ENCODE results near the gene IL1RAPL1. TPM values are rescaled to one million over a fixed set of nuclear protein-coding genes. Genes with fewer than 3 reads are reported as not detected.
"Not testable (repeated sequence)": the region's sequence is repeated elsewhere in the genome, so short reads cannot be mapped to it uniquely, and the experiment has no call there.

Gene IL1RAPL1
- total RNA-seq, 4 donors from 2014 or later = 0.42 to 0.99 (median 0.46) TPM

DNA sequence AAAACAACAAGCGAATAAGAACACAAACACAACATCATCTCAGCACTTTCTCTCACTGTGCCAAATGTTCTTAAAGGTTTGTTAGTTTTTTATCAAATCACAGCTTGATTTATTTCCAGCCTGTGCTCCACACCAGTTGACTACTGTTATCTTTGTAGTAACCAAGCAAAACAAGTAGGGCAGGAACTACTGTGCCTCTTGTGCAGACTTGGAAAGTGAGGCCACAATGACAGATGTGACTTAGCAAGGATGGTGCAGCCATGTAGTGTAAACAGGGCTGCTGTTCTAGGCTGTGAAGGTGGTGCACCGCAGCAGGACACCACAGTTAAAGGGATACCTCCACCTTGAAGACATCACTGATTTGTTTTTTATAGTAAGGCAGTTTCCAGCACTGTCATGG is 170.0 kb downstream of the IL1RAPL1 start:
- H3K4me3 ChIP-seq = no peak overlapping the region
- H3K27me3 ChIP-seq = no peaks in the 10 kb centered on the region
- WGBS = 91% methylated on average over 2 of the region's 2 CpGs
- H3K27ac ChIP-seq (replicated peaks in 1 of 4) = no peak overlapping the region
- intact Hi-C loops (cut with DNase I) = no loop called here
- no peaks in the 10 kb centered on the region for H3K9me3 ChIP-seq
- H3K36me3 ChIP-seq = no peaks in the 10 kb centered on the region
- peaks cover 0 to 5% (median 0%) of the 10 kb centered on the region in 4 donors for H3K4me1 ChIP-seq
- DNase-seq (ENCODE audit: extremely low spot score) = no peak
- no peak for TF ChIP-seq EP300 (IDR thresholded peaks at IDR 0.05)
- TF ChIP-seq, protein P1, sequence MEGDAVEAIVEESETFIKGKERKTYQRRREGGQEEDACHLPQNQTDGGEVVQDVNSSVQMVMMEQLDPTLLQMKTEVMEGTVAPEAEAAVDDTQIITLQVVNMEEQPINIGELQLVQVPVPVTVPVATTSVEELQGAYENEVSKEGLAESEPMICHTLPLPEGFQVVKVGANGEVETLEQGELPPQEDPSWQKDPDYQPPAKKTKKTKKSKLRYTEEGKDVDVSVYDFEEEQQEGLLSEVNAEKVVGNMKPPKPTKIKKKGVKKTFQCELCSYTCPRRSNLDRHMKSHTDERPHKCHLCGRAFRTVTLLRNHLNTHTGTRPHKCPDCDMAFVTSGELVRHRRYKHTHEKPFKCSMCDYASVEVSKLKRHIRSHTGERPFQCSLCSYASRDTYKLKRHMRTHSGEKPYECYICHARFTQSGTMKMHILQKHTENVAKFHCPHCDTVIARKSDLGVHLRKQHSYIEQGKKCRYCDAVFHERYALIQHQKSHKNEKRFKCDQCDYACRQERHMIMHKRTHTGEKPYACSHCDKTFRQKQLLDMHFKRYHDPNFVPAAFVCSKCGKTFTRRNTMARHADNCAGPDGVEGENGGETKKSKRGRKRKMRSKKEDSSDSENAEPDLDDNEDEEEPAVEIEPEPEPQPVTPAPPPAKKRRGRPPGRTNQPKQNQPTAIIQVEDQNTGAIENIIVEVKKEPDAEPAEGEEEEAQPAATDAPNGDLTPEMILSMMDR (IDR thresholded peaks at IDR 0.05) = no peak
- no peak for TF ChIP-seq POLR2A (IDR thresholded peaks at IDR 0.05; ENCODE audit: low read depth)
- no peak for TF ChIP-seq POLR2AphosphoS5 (IDR thresholded peaks at IDR 0.05)

DNA sequence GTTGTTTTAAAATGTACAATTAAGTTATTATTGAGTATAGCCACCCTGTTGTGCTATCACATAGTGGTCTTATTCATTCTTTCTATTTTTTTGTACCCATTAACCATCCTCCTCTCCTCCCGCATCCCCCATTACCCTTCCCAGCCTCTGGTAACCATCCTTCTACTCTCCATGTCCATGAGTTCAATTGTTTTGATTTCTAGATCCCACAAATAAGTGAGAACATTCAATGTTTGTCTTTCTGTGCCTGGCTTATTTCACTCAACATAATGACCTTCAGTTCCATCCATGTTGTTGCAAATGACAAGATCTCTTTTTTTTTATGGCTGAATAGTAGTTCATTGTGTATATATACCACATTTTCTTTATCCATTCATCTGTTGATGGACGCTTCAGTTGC is 179.3 kb downstream of the IL1RAPL1 start:
- WGBS = 63% methylated on average over 2 of the region's 2 CpGs
- H3K9me3 ChIP-seq; H3K4me3 ChIP-seq; intact Hi-C loops (cut with DNase I); H3K4me1 ChIP-seq; H3K27ac ChIP-seq (replicated peaks in 1 of 4); H3K36me3 ChIP-seq; DNase-seq (ENCODE audit: extremely low spot score); H3K27me3 ChIP-seq: not testable (repeated sequence)

DNA sequence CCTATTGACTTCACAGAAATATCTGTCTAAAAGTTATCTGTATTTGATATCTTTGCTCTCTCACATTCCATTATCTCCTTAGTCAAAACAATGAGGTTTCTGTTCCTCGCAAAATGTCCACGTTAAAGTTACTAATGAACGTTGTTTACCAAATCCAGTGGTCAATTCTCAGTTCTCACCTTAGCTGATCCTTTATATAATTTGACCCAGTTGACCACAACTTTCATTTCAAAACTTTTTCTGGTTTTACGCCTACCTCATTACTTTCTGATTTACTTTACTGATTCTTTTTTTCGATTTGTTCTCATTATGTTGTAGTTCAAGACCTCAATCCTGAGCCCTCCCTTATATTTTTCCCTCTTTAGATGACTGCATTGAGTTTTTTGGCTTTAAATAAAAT is 186.6 kb downstream of the IL1RAPL1 start:
- no peak overlapping the region for H3K27ac ChIP-seq (replicated peaks in 1 of 4)
- no peak for DNase-seq (ENCODE audit: extremely low spot score)
- TF ChIP-seq EP300 (IDR thresholded peaks at IDR 0.05) (no peak), POLR2A (IDR thresholded peaks at IDR 0.05; ENCODE audit: low read depth) (no peak), POLR2AphosphoS5 (IDR thresholded peaks at IDR 0.05) (no peak)
- TF ChIP-seq, protein P1 (IDR thresholded peaks at IDR 0.05) = no peak
- no peaks in the 10 kb centered on the region for H3K4me1 ChIP-seq
- H3K36me3 ChIP-seq = no peaks in the 10 kb centered on the region
- H3K4me3 ChIP-seq = no peak overlapping the region
- H3K27me3 ChIP-seq = no peaks in the 10 kb centered on the region
- no peaks in the 10 kb centered on the region for H3K9me3 ChIP-seq
- WGBS = 84% methylated on average over 5 of the region's 5 CpGs
- intact Hi-C loops (cut with DNase I) = no loop called here

DNA sequence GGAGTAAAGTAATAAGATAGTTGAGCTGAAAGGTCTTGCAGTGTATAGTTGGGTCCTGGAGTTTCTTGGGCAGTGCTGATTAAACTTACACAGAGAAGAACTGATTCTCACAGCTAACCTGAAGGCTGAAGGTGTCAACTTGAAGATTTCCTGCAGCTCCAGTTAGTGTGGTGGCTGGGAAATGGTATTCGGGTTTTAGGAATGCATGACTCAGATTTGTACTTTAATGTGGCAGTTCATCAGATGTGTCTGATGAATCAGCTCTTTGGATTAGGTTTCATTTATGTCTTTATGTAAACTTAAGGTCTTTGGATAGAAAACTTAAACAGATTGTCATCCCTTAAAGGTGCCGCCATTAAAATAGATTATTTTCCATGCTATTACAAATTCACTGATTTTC is 200.0 kb downstream of the IL1RAPL1 start:
- Histone ChIP-seq H3K9me3 (no peaks in the 10 kb centered on the region), H3K4me3 (no peak overlapping the region), H3K4me1 (peaks cover 0 to 6% (median 0%) of the 10 kb centered on the region in 4 donors), H3K27me3 (no peaks in the 10 kb centered on the region), H3K36me3 (no peaks in the 10 kb centered on the region), H3K27ac (replicated peaks in 1 of 4) (no peak overlapping the region)
- WGBS = 69% methylated on average over 2 of the region's 2 CpGs
- intact Hi-C loops (cut with DNase I) = no loop called here
- TF ChIP-seq POLR2AphosphoS5 (IDR thresholded peaks at IDR 0.05) = no peak
- TF ChIP-seq, protein P1 (IDR thresholded peaks at IDR 0.05) = no peak
- TF ChIP-seq POLR2A (IDR thresholded peaks at IDR 0.05; ENCODE audit: low read depth) = no peak
- TF ChIP-seq EP300 (IDR thresholded peaks at IDR 0.05) = no peak
- DNase-seq (ENCODE audit: extremely low spot score) = no peak

DNA sequence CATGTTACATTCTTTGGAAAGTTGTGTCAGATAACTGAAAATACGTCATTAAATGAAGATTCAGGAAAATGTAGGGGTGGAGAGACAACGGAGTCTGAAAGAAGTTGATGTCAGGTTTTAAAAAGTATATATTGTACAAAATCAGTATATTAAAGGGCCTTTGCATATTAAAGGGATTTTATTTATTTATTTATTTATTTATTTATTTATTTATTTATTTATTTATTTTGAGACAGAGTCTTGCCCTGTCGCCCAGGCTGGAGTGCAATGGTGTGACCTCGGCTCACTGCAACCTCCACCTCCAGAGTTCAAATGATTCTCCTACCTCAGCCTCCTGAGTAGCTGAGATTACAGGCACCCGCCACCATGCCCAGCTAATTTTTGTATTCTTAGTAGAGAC is 213.4 kb downstream of the IL1RAPL1 start:
- H3K4me3 ChIP-seq; H3K36me3 ChIP-seq; DNase-seq (ENCODE audit: extremely low spot score); intact Hi-C loops (cut with DNase I); H3K4me1 ChIP-seq; H3K27me3 ChIP-seq; H3K27ac ChIP-seq (replicated peaks in 1 of 4): not testable (repeated sequence)
- H3K9me3 ChIP-seq = peaks cover 0 to 15% (median 0%) of the 10 kb centered on the region in 4 donors
- WGBS = 83% methylated on average over 5 of the region's 5 CpGs

DNA sequence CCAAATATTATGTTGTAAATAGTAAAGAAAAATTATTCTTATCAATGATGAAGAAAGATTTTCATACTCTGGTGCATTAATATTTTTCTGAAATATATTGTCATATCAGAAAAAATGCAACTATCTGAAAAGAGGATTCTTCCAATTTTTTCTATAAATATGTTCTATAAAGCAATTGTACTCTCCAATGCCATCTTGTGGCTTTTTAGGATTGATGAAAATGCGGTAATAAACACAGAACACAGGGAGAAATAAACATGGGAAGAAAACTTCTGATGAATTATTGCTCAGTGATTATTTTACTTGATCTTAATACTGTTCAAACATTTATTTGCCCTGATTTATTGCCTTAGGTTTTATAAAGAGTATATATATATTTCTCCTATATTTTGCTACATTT is 215.4 kb downstream of the IL1RAPL1 start:
- no peak overlapping the region for H3K27ac ChIP-seq (replicated peaks in 1 of 4)
- H3K36me3 ChIP-seq = no peaks in the 10 kb centered on the region
- H3K27me3 ChIP-seq = no peaks in the 10 kb centered on the region
- H3K4me3 ChIP-seq = no peak overlapping the region
- intact Hi-C loops (cut with DNase I) = no loop called here
- peaks cover 0 to 5% (median 0%) of the 10 kb centered on the region in 4 donors for H3K9me3 ChIP-seq
- DNase-seq (ENCODE audit: extremely low spot score) = no peak
- H3K4me1 ChIP-seq = no peaks in the 10 kb centered on the region
- TF ChIP-seq POLR2A (IDR thresholded peaks at IDR 0.05; ENCODE audit: low read depth) = no peak
- TF ChIP-seq, protein P1 (IDR thresholded peaks at IDR 0.05) = no peak
- no peak for TF ChIP-seq POLR2AphosphoS5 (IDR thresholded peaks at IDR 0.05)
- no peak for TF ChIP-seq EP300 (IDR thresholded peaks at IDR 0.05)
- WGBS = 55% methylated on average over 1 of the region's 1 CpG

Data from esophagus muscularis mucosa (tissue), 4 donors.